GM04504 (cell line): ENCODE data around the gene LARP1.

ENCODE experiments used
- DNase-seq: peaks from one replicate; pipeline ENCODE4 v3.0.0-alpha.2; 2012; ENCODE audit warnings: low read depth

LARP1 gene

GRCh38 chr5:154762261-154762660, 7.1 kb downstream of the LARP1 start:
- DNase-seq, result no peak

GRCh38 chr5:154762700-154763099, 7.5 kb downstream of the LARP1 start:
- DNase-seq, result no peak

DNA sequence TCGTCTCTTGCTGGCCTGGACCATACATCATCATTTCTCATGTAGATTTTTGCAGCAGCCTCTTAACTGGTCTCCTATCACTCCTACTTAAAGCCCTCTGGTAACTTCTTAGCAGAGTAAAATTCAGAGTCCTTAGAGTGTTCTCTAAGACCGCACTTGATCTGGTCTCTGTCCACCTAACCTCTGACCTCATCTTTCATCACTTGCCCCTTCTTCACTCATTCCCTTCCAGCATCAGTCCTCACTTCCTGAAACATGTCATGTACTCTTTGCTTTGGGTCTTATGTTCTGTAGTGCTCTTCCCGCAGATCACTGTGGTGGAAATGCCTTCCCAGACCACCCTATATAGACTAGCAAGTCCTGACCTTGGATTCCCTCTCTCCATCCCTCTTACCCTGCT, 9.8 kb downstream of the LARP1 start:
- DNase-seq, result no peak

GRCh38 chr5:154765396-154765925, 10.3 kb downstream of the LARP1 start:
- DNase-seq, result no peak

DNA sequence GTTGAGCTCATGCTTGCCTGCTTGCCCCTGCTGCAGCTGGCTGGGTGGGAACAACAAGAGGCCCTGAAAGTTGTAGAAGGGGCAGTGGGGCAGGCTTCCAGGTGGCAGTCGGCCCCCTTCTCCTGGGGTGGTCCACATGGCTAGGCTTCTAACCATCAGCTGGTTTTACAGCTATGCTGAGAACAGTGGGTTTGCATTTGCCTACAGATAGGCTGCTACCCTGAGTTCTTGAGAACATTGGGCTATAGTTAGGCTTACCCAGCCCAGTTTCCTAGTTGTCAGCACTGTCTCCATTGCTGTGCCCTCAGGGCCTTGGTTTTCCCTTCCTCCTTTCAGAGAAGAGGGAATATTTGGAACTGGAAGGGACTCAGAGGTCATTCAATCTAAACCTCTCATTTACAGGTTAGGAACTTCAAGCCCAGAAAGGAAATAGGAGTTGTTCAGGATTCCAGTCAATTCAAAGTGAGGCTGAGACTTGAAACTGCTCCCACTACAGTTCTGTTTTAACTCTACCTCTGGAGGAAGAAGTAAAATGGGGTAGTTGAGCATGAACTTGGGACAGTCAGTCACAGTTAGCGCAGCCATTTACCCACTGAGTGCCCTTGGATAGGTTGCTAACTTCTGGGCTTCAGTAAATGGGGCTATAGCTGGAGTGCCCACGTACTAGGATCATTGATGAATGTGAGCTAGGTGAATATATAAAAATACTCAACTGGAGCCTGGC, 11.5 kb downstream of the LARP1 start:
- DNase-seq, result no peak

DNA sequence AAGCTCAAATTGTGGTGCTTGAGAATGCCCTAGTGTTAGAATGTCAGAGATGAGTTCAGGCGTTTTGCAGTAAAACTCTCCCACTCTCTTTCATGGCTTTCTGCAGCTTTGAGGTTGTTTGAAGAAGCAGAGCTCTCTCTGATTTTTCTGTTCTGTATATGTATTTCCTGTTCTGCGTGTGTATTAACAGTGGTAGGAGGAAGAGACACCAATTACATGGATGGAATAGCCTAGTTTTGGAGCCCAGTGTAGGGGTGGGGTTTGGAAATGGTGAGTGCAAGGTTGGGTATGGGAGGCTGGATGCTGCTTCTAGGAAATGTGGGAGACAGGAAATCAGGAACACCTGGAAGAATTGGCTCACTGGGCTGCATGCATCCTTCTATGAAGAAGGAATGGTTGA, 12.4 kb downstream of the LARP1 start:
- no peak for DNase-seq

DNA sequence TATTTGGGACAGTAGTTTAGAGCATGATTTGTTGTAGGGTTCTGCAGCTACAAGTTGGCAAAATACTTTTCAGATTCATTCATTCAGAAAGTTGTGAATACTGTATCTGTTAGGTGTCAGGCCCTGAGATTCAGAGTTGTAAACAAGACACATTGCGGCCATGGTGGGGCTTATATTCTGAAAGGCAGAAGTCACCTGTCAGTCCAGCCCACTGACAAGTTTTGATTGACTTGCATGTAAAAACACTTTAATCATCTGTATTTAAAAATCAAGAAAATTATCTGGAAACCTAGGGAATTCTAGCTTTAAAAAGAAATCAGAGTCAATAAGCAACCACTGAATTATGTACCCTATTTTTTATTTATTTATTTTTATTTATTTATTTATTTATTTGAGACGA, 13.0 kb downstream of the LARP1 start:
- DNase-seq, result no peak

GRCh38 chr5:154770111-154770510, 14.9 kb downstream of the LARP1 start:
- DNase-seq, result no peak

DNA sequence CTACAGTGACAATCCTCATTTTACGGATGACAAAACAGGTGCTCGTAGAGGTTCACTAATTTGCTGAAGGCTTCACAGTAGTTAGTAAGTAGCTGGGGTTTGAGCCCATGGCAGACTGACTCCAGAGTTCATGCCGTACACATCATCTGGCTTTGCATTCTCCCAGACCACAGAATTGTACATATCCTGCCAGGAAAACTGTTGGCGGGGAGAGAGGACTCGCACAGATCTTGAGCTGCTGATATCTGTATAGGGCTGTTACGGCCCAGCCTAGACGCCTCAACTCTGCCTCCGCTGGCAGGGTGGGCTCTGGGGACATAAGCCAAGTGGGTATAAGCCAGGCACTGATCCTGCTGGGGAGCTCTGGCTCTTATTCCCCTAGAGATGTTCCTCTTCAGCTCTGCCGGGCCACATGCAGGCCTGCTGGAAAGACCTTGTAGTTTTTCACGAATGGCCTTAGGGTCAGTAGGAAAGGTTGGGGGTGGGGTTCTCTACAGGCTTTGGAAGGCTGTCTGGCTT, 16.3 kb downstream of the LARP1 start:
- DNase-seq, result peak; percentile 77

GRCh38 chr5:154773326-154773725, 18.1 kb downstream of the LARP1 start:
- no peak for DNase-seq

DNA sequence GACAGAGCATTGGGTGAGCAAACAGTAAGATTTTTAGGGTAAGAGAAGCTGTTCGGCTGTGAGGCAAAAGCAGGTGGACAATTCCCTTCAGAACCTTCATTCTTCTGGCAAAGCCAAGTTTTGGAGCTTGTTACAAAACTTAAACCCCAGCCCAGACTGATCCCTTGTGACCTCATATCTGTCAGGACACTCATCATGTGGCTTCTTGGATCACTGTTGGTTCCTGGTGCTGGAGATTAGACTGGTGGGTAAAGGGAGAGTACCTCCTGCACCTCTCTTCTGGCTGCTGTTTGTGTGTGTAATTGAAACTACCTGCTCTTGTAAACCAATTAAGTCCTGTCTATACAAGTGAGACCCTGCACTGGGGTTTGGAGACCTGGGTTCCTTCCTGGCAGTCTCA, 21.0 kb downstream of the LARP1 start:
- DNase-seq, result no peak

GRCh38 chr5:154778534-154778933, 23.4 kb downstream of the LARP1 start:
- no peak for DNase-seq

GRCh38 chr5:154779105-154779504, 23.9 kb downstream of the LARP1 start:
- peak; percentile 60 for DNase-seq

- no peak for DNase-seq
These were observed 25.0 kb downstream of the LARP1 start for GRCh38 chr5:154780128-154780527.

DNA sequence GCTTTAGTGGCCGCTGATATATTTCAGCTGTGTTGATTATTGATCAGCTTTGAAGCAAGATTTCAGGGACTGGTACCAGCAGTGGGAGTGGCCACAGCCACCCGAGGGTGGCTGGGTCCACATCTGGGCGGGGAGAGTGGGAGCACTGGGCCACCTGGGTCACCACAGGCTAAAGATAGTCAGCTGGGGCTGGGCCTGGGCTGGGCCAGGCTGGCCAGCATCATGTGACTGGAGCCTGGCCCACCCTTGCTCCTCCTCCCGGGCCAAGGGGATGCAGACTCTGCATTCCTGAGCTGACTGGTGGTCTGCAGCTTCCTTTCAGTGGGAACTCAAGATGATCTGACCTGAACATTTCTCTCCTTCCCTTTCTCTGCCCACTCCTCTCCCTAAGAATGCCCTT, 27.1 kb downstream of the LARP1 start:
- no peak for DNase-seq

GRCh38 chr5:154782812-154783592, 27.8 kb downstream of the LARP1 start:
- DNase-seq, result no peak

- no peak for DNase-seq
These were observed 28.7 kb downstream of the LARP1 start for GRCh38 chr5:154783774-154784460.

DNA sequence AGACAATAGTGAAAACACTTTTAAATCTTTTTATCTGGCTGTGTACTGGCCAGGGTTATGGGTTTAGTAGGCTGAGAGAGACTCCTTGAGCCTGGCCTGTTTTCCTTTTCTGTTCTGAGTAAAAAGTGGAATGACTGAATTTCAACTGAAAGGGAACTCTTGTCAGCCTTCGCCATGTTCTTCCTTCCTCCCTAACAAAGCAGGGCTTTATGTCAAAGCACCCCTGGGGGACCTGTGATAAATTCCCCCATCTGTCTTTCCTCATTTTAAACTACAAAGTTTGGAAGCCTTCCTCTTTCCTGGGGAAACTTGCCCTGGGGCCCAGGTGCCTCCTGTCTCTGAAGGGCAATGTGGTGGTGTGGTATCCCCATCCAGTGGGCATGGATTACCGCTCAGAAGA, 29.7 kb downstream of the LARP1 start:
- no peak for DNase-seq

- DNase-seq, result no peak
These were observed 31.2 kb downstream of the LARP1 start for GRCh38 chr5:154786414-154786813.

DNA sequence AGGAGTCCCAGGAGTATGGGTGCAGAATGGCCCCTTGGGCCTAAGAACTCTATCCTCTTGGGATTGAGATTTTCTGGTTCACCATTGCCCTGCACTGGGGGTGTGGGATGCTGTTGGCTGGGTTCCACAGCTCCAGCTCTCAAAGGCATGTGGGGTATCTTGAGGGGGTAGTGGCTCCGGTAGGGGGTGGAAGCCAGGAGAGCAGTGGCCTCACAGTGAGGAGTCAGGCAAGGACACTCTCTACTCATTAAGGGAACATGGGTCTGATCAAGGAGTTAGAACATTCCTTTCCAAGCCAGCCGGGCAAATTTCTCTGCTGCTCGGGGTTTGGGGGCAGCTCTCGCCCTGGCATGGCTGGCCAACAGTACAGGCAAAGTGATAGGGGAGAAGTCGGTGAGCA, 33.0 kb downstream of the LARP1 start:
- DNase-seq, result no peak

DNA sequence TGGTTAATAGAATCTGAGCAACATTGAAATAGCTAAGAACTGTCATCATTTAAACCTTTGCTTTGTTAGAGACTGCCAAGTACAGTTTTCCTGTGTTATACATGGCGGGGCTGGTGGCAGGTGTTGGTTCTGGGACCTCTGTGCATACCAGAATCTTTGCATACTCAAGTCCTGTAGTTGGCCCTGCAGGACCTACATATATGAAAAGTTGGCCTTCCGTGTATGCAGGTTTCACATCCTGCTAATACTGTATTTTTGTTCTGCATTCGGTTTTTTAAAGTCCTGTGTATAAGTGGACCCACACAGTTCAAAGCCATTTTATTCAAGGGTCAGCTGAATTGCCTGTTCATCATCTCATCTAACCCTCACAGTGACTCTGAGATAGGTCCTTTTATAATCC, 36.4 kb downstream of the LARP1 start:
- DNase-seq, result no peak
